Neural cell (in vitro differentiated cells): Measurements from ENCODE around the gene NAE1. TPM values are rescaled to one million over a fixed set of nuclear protein-coding genes. Genes with fewer than 3 reads are reported as not detected.
A peak's percentile ranks its signal among the peaks of the same experiment; 100 is the strongest.

Experiments
- H2AFZ ChIP-seq: fragments of 200-600, 300-800 bp; sonication (generic), shearing (Covaris generic); 2 replicates; pipeline ENCODE4 v1.6.0; 2014; ENCODE audit warnings: low read depth, mild to moderate bottlenecking, antibody characterized with exemption, low read length, moderate library complexity
- H3F3A ChIP-seq: fragments of 200-600 bp; shearing (Covaris generic); 2 replicates; pipeline ENCODE4 v1.6.1; 2016; ENCODE audit warnings: mild to moderate bottlenecking, moderate library complexity, mixed read lengths, antibody characterized with exemption, low read length; ENCODE audit not compliant: insufficient read depth, poor library complexity, severe bottlenecking
- H3K27ac ChIP-seq: fragments of 200-600, 300-800 bp; sonication (generic), shearing (Covaris generic); 2 replicates; pipeline ENCODE4 v1.5.1; 2014; ENCODE audit warnings: mild to moderate bottlenecking, low read length, moderate library complexity
- H3K27me3 ChIP-seq: fragments of 300-800, 200-600 bp; sonication (generic), shearing (Covaris generic); 2 replicates; pipeline ENCODE4 v1.6.0; 2014; ENCODE audit warnings: mild to moderate bottlenecking, low read depth, low read length, moderate library complexity; ENCODE audit not compliant: insufficient read depth
- H3K36me3 ChIP-seq: fragments of 300-800, 200-600 bp; sonication (generic), shearing (Covaris generic); 2 replicates; pipeline ENCODE4 v1.5.1; 2014; ENCODE audit warnings: mild to moderate bottlenecking, antibody characterized with exemption, low read length, moderate library complexity; ENCODE audit not compliant: insufficient read depth
- H3K4me2 ChIP-seq: fragments of 300-800, 200-600 bp; sonication (generic), shearing (Covaris generic); 2 replicates; pipeline ENCODE4 v1.6.0; 2014; ENCODE audit warnings: mild to moderate bottlenecking, low read length
- H3K4me3 ChIP-seq: fragments of 300-800, 200-600 bp; sonication (generic), shearing (Covaris generic); 2 replicates; pipeline ENCODE4 v1.5.1; 2014; ENCODE audit warnings: mild to moderate bottlenecking, low read length, moderate library complexity
- H3K79me2 ChIP-seq: fragments of 200-600 bp; shearing (Covaris generic); replicated peaks from 2 replicates; pipeline ENCODE4 v1.6.0; 2014; ENCODE audit warnings: mild to moderate bottlenecking, low read length, moderate library complexity; ENCODE audit not compliant: insufficient read depth
- H3K9ac ChIP-seq: fragments of 300-800, 200-600 bp; sonication (generic), shearing (Covaris generic); 2 replicates; pipeline ENCODE4 v1.6.1; 2016; ENCODE audit warnings: mild to moderate bottlenecking, low read length, mixed read lengths
- H3K9me2 ChIP-seq: fragments of 200-600 bp; shearing (Covaris generic); 2 replicates; pipeline ENCODE4 v1.6.1; 2016; ENCODE audit warnings: mild to moderate bottlenecking, low read length, mixed read lengths; ENCODE audit not compliant: insufficient read depth
- H3K9me3 ChIP-seq: fragments of 200-600, 300-800 bp; sonication (generic), shearing (Covaris generic); 2 replicates; pipeline ENCODE4 v1.6.1; 2016; ENCODE audit warnings: mild to moderate bottlenecking, mixed run types, low read length, moderate library complexity, mixed read lengths
- H4K20me1 ChIP-seq: fragments of 200-600 bp; shearing (Covaris generic); 2 replicates; pipeline ENCODE4 v1.6.1; 2016; ENCODE audit warnings: mild to moderate bottlenecking, mixed run types; ENCODE audit not compliant: insufficient read depth
- CTCF ChIP-seq: fragments of 450-650 bp; IDR thresholded peaks from 2 replicates; pipeline ENCODE4 v1.5.1; 2014; ENCODE audit warnings: antibody characterized with exemption, mild to moderate bottlenecking, moderate library complexity; ENCODE audit not compliant: poor library complexity, severe bottlenecking
- EP300 ChIP-seq: fragments of 450-650 bp; conservative IDR thresholded peaks from 2 replicates; pipeline ENCODE4 v1.6.1; 2014; ENCODE audit warnings: antibody characterized with exemption, mild to moderate bottlenecking, moderate library complexity; ENCODE audit not compliant: poor library complexity, severe bottlenecking
- EZH2 ChIP-seq: fragments of 200-600, 300-800 bp; shearing (Covaris generic), sonication (generic); IDR thresholded peaks from 2 replicates; pipeline ENCODE4 v1.6.1; 2014; ENCODE audit warnings: antibody characterized with exemption, low read length, borderline replicate concordance, mild to moderate bottlenecking; ENCODE audit not compliant: insufficient read depth, poor library complexity, severe bottlenecking
- MXI1 ChIP-seq: fragments of 450-650 bp; conservative IDR thresholded peaks from 2 replicates; pipeline ENCODE4 v1.6.1; 2014; ENCODE audit warnings: antibody characterized with exemption, mild to moderate bottlenecking; ENCODE audit not compliant: poor library complexity, severe bottlenecking
- POLR2AphosphoS5 ChIP-seq: IDR thresholded peaks from 2 replicates; pipeline ENCODE4 v1.6.1; 2012
- RAD21 ChIP-seq: fragments of 450-650 bp; conservative IDR thresholded peaks from 2 replicates; pipeline ENCODE4 v1.6.1; 2014; ENCODE audit warnings: antibody characterized with exemption, mild to moderate bottlenecking, moderate library complexity
- REST ChIP-seq: IDR thresholded peaks from 2 replicates; pipeline ENCODE4 v1.6.1; 2012; ENCODE audit warnings: borderline replicate concordance
- SMC3 ChIP-seq: fragments of 450-650 bp; conservative IDR thresholded peaks from 2 replicates; pipeline ENCODE4 v1.6.1; 2014; ENCODE audit warnings: antibody characterized with exemption, mild to moderate bottlenecking, moderate library complexity; ENCODE audit not compliant: poor library complexity
- TAF1 ChIP-seq: IDR thresholded peaks from 2 replicates; pipeline ENCODE4 v1.6.1; 2012; ENCODE audit warnings: low read depth
- polyA plus RNA-seq: library from polyadenylated mRNA; depleted of rRNA; stranded (reverse); fragments of >200 nt; gene quantifications from 2 replicates; pipeline ENCODE4 v1.2.3, GENCODE V29; 2014

Gene NAE1
- polyA plus RNA-seq, 1 donor from 2014 or later: 227 TPM

GRCh38 chr16:66872559-66872942 is 41.8 kb upstream of the NAE1 start:
- Histone ChIP-seq H3K27ac (no peak overlapping the region), H3K9ac (no peak overlapping the region)

GRCh38 chr16:66871840-66872239 is 41.1 kb upstream of the NAE1 start:
- Histone ChIP-seq H3K4me2 (no peak overlapping the region), H3K79me2 (no peaks in the 10 kb centered on the region), H3K9me3 (no peaks in the 10 kb centered on the region), H2AFZ (no peak overlapping the region), H3K36me3 (no peaks in the 10 kb centered on the region), H3K9ac (no peak overlapping the region), H3K4me3 (no peak overlapping the region), H3K27ac (no peak overlapping the region), H3K27me3 (peaks cover 2% of the 10 kb centered on the region), H3F3A (no peaks in the 10 kb centered on the region), H3K9me2 (no peaks in the 10 kb centered on the region), H4K20me1 (no peaks in the 10 kb centered on the region)
- no peak for TF ChIP-seq POLR2AphosphoS5
- TF ChIP-seq EP300: no peak
- no peak for TF ChIP-seq REST
- TF ChIP-seq EZH2: no peak
- TF ChIP-seq MXI1: no peak
- TF ChIP-seq RAD21: no peak

More at GRCh38 chr16:66872559-66872942, 41.8 kb upstream of the NAE1 start:
- H3K9me3 ChIP-seq: no peaks in the 10 kb centered on the region
- peaks cover 2% of the 10 kb centered on the region for H3K27me3 ChIP-seq
- no peaks in the 10 kb centered on the region for H3K36me3 ChIP-seq
- H3F3A ChIP-seq: no peaks in the 10 kb centered on the region
- H2AFZ ChIP-seq: no peak overlapping the region
- peak overlapping the region; percentile 58 for H3K4me3 ChIP-seq
- no peaks in the 10 kb centered on the region for H3K79me2 ChIP-seq
- no peaks in the 10 kb centered on the region for H4K20me1 ChIP-seq
- TF ChIP-seq EZH2: no peak
- no peak for TF ChIP-seq EP300
- TF ChIP-seq TAF1: no peak
- TF ChIP-seq MXI1: no peak
- no peak for TF ChIP-seq RAD21
- TF ChIP-seq CTCF: no peak
- TF ChIP-seq REST: no peak
- TF ChIP-seq SMC3: no peak
- TF ChIP-seq POLR2AphosphoS5: no peak
- H3K9me2 ChIP-seq: no peaks in the 10 kb centered on the region
- no peak overlapping the region for H3K4me2 ChIP-seq
